Measurements from ENCODE around the gene SMIM45.
A peak's percentile ranks its signal among the peaks of the same experiment; 100 is the strongest.
"Not testable (repeated sequence)": the region's sequence is repeated elsewhere in the genome, so short reads cannot be mapped to it uniquely, and the experiment has no call there.

The SMIM45 gene

GRCh38 chr22:41948928-41949296 lies 3.0 kb upstream of the SMIM45 start:
- ChIA-PET CTCF (interaction anchor here (0.7 to 4.2 kb wide), 8 partner anchors 9 to 252 kb away, joined by 3 to 27 read pairs (median 8); partner anchors contain the start of gene SREBF2), POLR2A (interaction anchor here (0.6 to 9.2 kb wide), 16 partner anchors 12 to 493 kb away, joined by 3 to 164 read pairs (median 4); partner anchors contain the start of genes CCDC134 and TNFRSF13C), SMC1A (ENCODE audit: uncharacterized antibody, unreplicated experiment) (interaction anchor here (1.0 to 4.3 kb wide), 10 partner anchors 8 to 202 kb away, joined by 3 to 31 read pairs (median 8); partner anchors contain the start of genes SREBF2 and TNFRSF13C), RAD21 (ENCODE audit: unreplicated experiment) (interaction anchor here (0.8 to 7.9 kb wide), 10 partner anchors 11 to 496 kb away, joined by 3 to 115 read pairs (median 4); partner anchors contain the start of genes NDUFA6, SREBF2 and TNFRSF13C)
- not testable (repeated sequence) for H3K9me3 ChIP-seq (replicated peaks; ENCODE audit: control insufficient read depth, insufficient read depth, low read length); DNase-seq (ENCODE audit: low read depth, low spot score); H3K27me3 ChIP-seq (replicated peaks in 1 of 2; ENCODE audit: control insufficient read depth in 2 of 2, insufficient read depth in 2 of 2, low read length in 1 of 2); H4K20me1 ChIP-seq (ENCODE audit: control insufficient read depth, insufficient read depth); ATAC-seq; FAIRE-seq; H3K36me3 ChIP-seq (ENCODE audit: control insufficient read depth in 2 of 2, insufficient read depth in 2 of 2, low read length in 1 of 2); BruUV-seq (replicated peaks)
- peak overlapping the region; percentile 65 for H3K27ac ChIP-seq (ENCODE audit: control insufficient read depth, insufficient read depth)
- peak overlapping the region; percentile 59; the same call in 1 of the 2 replicates for H2AFZ ChIP-seq (ENCODE audit: control insufficient read depth, low read depth, low read length)
- H3K9ac ChIP-seq (ENCODE audit: control insufficient read depth, insufficient read depth, low read length), result peak overlapping the region; percentile 71
- H3K4me1 ChIP-seq (ENCODE audit: control insufficient read depth, insufficient read depth, low read length), result peaks cover 50% of the 10 kb centered on the region
- peak overlapping the region; percentile 53 for H3K4me2 ChIP-seq (ENCODE audit: control insufficient read depth, insufficient read depth)
- peak overlapping the region; percentile 35 for H3K4me3 ChIP-seq
- 86% methylated on average over 8 of the region's 8 CpGs for WGBS (ENCODE audit: insufficient coverage, insufficient replicate concordance, low lambda C conversion rate, missing lambda C conversion rate)
- TF ChIP-seq MLLT1 (IDR thresholded peaks at IDR 0.05), result peak; percentile 94
- TF ChIP-seq HDGF (IDR thresholded peaks at IDR 0.05), result peak; percentile 46; the same call in 1 of the 2 replicates
- TF ChIP-seq, protein P1, sequence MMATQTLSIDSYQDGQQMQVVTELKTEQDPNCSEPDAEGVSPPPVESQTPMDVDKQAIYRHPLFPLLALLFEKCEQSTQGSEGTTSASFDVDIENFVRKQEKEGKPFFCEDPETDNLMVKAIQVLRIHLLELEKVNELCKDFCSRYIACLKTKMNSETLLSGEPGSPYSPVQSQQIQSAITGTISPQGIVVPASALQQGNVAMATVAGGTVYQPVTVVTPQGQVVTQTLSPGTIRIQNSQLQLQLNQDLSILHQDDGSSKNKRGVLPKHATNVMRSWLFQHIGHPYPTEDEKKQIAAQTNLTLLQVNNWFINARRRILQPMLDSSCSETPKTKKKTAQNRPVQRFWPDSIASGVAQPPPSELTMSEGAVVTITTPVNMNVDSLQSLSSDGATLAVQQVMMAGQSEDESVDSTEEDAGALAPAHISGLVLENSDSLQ (IDR thresholded peaks at IDR 0.05), result peak; percentile 29; the same call in 1 of the 2 replicates
- peaks cover 31% of the 10 kb centered on the region for H3K79me2 ChIP-seq (ENCODE audit: control insufficient read depth, insufficient read depth, low read length)
- in situ Hi-C loops (cut with MboI) (loop anchor here (5.0 kb wide), 1 partner anchor 117 kb away; the partner anchor contains the start of gene SREBF2), intact Hi-C loops (cut with micrococcal nuclease; ENCODE audit: unreplicated experiment) (loop anchor here (5.0 kb wide), 1 partner anchor 488 kb away; no protein-coding TSS in a partner anchor)
